PFSK-1 (cell line): ENCODE measurements around the gene APOL1.

ENCODE experiments used
- FOXP2 ChIP-seq: optimal IDR thresholded peaks from 2 replicates; pipeline ENCODE3; 2011; ENCODE audit warnings: borderline replicate concordance, control low read depth, inconsistent platforms; ENCODE audit not compliant: insufficient read depth; ENCODE audit errors: extremely low read length, extremely low read depth
- POLR2AphosphoS5 ChIP-seq: IDR thresholded peaks from 2 replicates; pipeline ENCODE4 v1.6.1; 2012; ENCODE audit warnings: low read depth, mild to moderate bottlenecking, control low read depth, low read length, moderate library complexity
- SIN3A ChIP-seq: IDR thresholded peaks from 2 replicates; pipeline ENCODE4 v1.6.1; 2012; ENCODE audit warnings: mild to moderate bottlenecking, low read length, moderate library complexity, borderline replicate concordance; ENCODE audit not compliant: insufficient read depth
- TAF1 ChIP-seq: IDR thresholded peaks from 2 replicates; pipeline ENCODE4 v1.6.1; 2012; ENCODE audit warnings: low read length, control low read depth, borderline replicate concordance; ENCODE audit not compliant: insufficient read depth
- TF ChIP-seq, protein P1 (sequence below), 2 experiments: IDR thresholded peaks; 2 replicates each; pipeline versions ENCODE4 v1.6.1 to v1.8.0; 2011 to 2012; ENCODE audit warnings: low read depth in 2 of 2, low read length in 2 of 2, control low read depth in 1 of 2, inconsistent platforms in 1 of 2, mild to moderate bottlenecking in 1 of 2, moderate library complexity in 1 of 2; ENCODE audit not compliant: insufficient read depth in 1 of 2

The APOL1 gene

DNA sequence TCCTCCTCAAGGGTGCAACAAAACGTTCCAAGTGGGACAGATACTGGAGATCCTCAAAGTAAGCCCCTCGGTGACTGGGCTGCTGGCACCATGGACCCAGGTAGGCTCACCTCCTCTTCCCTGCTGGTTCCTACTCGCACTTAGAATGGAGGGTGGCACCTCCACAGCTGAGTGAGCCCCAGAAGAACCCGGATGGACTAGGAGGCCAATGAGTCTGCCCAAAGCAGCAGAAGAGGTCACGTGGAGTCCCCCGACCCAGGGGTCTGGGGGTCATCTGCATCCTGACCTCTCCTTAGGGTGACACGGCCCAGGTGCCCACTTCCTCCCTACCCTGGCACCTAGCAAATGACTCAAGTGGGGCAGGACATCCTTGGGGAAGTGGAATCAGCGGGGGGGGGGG is 4.4 kb downstream of the APOL1 start:
- TF ChIP-seq, protein P1, sequence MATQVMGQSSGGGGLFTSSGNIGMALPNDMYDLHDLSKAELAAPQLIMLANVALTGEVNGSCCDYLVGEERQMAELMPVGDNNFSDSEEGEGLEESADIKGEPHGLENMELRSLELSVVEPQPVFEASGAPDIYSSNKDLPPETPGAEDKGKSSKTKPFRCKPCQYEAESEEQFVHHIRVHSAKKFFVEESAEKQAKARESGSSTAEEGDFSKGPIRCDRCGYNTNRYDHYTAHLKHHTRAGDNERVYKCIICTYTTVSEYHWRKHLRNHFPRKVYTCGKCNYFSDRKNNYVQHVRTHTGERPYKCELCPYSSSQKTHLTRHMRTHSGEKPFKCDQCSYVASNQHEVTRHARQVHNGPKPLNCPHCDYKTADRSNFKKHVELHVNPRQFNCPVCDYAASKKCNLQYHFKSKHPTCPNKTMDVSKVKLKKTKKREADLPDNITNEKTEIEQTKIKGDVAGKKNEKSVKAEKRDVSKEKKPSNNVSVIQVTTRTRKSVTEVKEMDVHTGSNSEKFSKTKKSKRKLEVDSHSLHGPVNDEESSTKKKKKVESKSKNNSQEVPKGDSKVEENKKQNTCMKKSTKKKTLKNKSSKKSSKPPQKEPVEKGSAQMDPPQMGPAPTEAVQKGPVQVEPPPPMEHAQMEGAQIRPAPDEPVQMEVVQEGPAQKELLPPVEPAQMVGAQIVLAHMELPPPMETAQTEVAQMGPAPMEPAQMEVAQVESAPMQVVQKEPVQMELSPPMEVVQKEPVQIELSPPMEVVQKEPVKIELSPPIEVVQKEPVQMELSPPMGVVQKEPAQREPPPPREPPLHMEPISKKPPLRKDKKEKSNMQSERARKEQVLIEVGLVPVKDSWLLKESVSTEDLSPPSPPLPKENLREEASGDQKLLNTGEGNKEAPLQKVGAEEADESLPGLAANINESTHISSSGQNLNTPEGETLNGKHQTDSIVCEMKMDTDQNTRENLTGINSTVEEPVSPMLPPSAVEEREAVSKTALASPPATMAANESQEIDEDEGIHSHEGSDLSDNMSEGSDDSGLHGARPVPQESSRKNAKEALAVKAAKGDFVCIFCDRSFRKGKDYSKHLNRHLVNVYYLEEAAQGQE (IDR thresholded peaks at IDR 0.05; ENCODE audit: insufficient read depth in 1 of 2, low read depth in 2 of 2, low read length in 2 of 2), result no peak
- TF ChIP-seq SIN3A (no peak), POLR2AphosphoS5 (no peak), FOXP2 (no peak), TAF1 (no peak)

DNA sequence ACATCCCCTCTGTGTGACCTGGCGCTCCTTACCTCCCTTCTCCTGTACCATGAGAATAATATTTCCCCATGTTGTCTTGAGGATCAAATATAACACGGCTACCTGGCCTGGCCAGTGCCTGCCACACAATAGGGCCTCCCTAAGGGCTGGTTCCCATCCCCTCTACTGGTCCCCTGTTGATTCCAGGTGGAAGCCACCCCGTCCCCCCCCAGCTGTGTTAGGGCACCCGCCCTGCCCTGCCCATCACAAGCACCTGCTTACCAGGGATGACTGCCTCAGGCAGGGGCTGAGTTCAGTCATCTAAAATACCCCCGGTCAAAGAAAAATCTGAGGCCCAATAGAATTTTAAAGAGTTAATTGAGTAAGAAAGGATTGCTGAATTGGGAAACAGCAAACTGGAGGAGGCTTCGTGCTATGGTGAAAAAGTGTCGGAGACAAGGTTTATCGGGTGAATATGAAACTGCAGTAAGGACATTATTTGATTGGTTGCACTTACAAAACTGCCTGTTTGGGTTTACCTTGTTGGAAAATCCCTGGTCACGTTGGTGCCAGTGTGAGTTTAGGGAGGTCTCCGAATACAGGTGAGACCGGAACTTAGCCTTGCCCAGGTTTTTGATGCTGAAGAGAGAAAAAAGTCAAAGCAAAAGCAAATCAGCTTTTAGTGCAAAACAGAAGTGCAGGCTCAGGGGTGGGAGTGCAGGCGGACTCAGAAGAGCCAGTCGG is 5.2 kb downstream of the APOL1 start:
- TF ChIP-seq FOXP2 (no peak), POLR2AphosphoS5 (no peak)
- TF ChIP-seq, protein P1 (IDR thresholded peaks at IDR 0.05; ENCODE audit: insufficient read depth in 1 of 2, low read depth in 2 of 2, low read length in 2 of 2), result no peak

DNA sequence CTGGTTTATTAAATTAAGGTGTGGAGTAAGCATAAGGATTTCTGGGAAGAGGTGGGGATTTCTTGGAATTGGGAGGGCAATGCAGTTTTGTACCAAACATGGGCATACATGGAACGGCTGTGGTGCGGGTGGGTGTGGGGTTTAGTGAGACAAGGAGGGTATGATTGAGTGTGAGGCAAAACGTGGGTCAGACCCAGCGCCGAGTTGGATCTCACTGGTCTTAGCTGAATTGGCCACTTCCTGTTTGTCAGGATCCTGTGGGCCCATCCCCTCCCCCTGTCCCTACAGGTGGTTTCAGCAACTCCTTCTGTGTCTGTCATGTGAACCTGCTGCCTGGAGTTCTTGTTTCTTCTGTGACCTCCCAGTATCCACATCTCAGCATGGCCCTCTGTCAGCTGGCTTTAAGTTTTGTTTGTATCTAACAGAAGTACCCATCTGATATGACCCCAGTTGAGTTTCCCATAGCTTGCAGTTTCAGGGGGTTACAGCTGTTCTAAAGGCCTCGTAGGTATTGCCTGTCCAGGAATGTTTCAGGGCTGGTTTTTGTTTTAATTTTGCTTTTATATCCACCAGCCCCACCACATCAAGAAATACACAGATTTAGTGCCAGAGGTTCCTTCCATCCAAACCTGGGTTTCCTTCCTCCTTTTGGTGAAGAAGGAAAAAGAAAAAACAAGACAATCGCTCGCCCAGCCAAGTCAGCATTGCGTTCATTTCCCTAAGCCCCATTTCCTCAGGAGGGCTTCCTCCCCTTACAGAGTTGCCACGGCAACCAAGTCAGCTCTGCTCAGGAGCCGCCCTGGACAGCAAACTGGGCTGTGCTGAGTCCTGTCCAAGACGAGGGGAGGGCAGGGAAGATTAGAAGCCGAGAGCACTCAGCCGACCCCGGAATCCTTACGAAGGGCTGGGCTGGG is 6.0 kb downstream of the APOL1 start:
- TF ChIP-seq TAF1, result no peak
- no peak for TF ChIP-seq POLR2AphosphoS5
- TF ChIP-seq, protein P1 (IDR thresholded peaks at IDR 0.05; ENCODE audit: insufficient read depth in 1 of 2, low read depth in 2 of 2, low read length in 2 of 2), result no peak
- no peak for TF ChIP-seq FOXP2
- TF ChIP-seq SIN3A, result no peak

DNA sequence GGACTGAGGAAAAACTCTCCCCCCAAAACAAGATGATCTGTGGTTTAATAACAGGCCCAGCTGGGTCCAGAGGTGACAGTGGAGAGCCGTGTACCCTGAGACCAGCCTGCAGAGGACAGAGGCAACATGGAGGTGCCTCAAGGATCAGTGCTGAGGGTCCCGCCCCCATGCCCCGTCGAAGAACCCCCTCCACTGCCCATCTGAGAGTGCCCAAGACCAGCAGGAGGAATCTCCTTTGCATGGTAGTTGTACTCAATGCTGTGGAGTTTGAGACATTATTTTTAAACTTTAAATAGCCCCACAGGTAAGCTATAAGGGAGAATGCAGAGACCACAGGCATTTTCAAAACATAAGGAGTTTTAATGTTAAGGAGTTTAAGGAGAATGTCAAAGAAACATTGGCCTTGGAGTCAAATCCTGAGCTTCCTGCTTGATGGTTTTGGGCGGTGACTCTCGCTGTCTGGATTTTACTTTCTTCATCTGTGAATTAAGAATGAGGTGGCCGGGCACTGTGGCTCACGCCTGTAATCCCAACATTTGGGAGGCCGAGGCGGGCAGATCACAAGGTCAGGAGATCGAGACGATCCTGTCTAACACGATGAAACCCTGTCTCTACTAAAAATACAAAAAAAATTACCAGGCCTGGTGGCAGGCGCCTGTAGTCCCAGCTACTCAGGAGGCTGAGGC is 6.8 kb downstream of the APOL1 start:
- TF ChIP-seq TAF1 (no peak), SIN3A (no peak), FOXP2 (no peak), POLR2AphosphoS5 (no peak)
- TF ChIP-seq, protein P1 (IDR thresholded peaks at IDR 0.05; ENCODE audit: insufficient read depth in 1 of 2, low read depth in 2 of 2, low read length in 2 of 2), result no peak
